HFFc6 (cell line): ENCODE data around the gene ELF2. TPM values are rescaled to one million over a fixed set of nuclear protein-coding genes. Genes with fewer than 3 reads are reported as not detected.

Experiments
- DNase-seq: peaks from one replicate; pipeline ENCODE4 v3.0.0-alpha.2; 2018
- H3K27ac Mint-ChIP-seq: 2 replicates; pipeline ENCODE4 v1.8.0; 2020; ENCODE audit warnings: mild to moderate bottlenecking, mixed read lengths
- H3K27me3 Mint-ChIP-seq: 2 replicates; pipeline ENCODE4 v1.8.0; 2021; ENCODE audit warnings: mild to moderate bottlenecking, moderate library complexity, mixed read lengths; ENCODE audit not compliant: insufficient read depth
- H3K36me3 Mint-ChIP-seq: 2 replicates; pipeline ENCODE4 v1.8.0; 2021; ENCODE audit warnings: low read depth, mixed read lengths
- H3K4me1 Mint-ChIP-seq: 2 replicates; pipeline ENCODE4 v1.8.0; 2020; ENCODE audit warnings: low read depth, mixed read lengths
- H3K4me3 Mint-ChIP-seq: 2 replicates; pipeline ENCODE4 v1.8.0; 2020; ENCODE audit warnings: mild to moderate bottlenecking, moderate library complexity, mixed read lengths
- H3K9me3 Mint-ChIP-seq: 2 replicates; pipeline ENCODE4 v1.8.0; 2020; ENCODE audit warnings: mild to moderate bottlenecking, mixed read lengths
- total RNA-seq, 6 experiments: library from RNA; stranded (reverse); fragmentation: NEBNext Ultra II Directional; extraction: Animal tissue kit (Norgen Biotek cat#: 25700); gene quantifications; 2 replicates in 1 of 6; 3 replicates in 5 of 6; pipeline ENCODE4 v1.2.3, GENCODE V29; 2021
- TF ChIP-seq, protein P1 (sequence below): fragments of 200-600 bp; sonication (generic); IDR thresholded peaks from 2 replicates; pipeline ENCODE4 v1.5.0; 2021; ENCODE audit warnings: antibody characterized with exemption, mild to moderate bottlenecking

The ELF2 gene
- total RNA-seq, 6 experiments from 2014 or later: 17.6 to 23.3 (median 21.1) TPM

DNA sequence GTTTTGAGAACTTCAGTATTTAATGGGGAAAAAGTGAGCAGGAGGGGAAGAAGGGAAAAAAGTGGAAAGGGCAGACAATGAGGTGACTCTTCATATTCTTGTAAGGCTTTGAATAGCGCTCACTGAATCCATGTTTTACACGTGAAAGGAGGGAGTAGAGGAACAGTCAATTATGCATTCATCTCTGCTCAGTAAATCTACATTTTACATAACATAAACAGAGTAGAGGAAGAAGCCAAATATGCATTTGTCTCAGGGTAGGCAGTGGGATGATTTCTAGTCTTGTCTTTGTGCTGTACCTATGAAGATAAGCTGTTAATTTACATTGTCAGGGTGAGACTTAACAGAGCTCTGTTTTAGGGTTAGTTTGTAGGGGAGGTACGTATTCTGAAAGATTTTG is 19.4 kb upstream of the ELF2 start:
- Mint-ChIP-seq H3K27me3 (peaks cover 11% of the 10 kb centered on the region), H3K4me3 (no peak overlapping the region), H3K4me1 (no peaks in the 10 kb centered on the region), H3K9me3 (no peaks in the 10 kb centered on the region), H3K36me3 (no peaks in the 10 kb centered on the region), H3K27ac (no peak overlapping the region)
- no peak for DNase-seq
- TF ChIP-seq, protein P1, sequence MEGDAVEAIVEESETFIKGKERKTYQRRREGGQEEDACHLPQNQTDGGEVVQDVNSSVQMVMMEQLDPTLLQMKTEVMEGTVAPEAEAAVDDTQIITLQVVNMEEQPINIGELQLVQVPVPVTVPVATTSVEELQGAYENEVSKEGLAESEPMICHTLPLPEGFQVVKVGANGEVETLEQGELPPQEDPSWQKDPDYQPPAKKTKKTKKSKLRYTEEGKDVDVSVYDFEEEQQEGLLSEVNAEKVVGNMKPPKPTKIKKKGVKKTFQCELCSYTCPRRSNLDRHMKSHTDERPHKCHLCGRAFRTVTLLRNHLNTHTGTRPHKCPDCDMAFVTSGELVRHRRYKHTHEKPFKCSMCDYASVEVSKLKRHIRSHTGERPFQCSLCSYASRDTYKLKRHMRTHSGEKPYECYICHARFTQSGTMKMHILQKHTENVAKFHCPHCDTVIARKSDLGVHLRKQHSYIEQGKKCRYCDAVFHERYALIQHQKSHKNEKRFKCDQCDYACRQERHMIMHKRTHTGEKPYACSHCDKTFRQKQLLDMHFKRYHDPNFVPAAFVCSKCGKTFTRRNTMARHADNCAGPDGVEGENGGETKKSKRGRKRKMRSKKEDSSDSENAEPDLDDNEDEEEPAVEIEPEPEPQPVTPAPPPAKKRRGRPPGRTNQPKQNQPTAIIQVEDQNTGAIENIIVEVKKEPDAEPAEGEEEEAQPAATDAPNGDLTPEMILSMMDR: no peak

DNA sequence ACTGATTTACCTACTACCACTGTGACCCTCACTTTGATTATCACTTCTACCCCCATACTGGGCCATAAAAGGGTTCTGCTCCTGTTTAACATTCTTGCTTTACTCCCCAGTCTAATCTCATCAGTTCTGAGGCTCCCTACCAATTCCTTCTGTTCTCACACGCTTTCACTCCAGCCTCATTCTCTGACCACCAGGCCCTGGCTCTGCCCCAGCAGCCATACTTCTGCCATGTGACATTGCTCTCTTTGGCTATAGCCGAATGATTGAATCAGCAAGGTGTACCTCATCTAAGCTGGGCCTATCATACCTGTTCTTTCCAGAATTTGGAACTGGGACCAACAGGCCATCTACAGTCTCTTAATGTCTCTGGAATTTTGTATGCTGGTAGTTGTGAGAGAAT is 14.4 kb upstream of the ELF2 start:
- TF ChIP-seq, protein P1: no peak
- Mint-ChIP-seq H3K4me3 (no peak overlapping the region), H3K9me3 (no peaks in the 10 kb centered on the region), H3K36me3 (no peaks in the 10 kb centered on the region), H3K27me3 (peaks cover 3% of the 10 kb centered on the region; the same call in 1 of the 2 replicates), H3K4me1 (peaks cover 8% of the 10 kb centered on the region), H3K27ac (no peak overlapping the region)
- no peak for DNase-seq

DNA sequence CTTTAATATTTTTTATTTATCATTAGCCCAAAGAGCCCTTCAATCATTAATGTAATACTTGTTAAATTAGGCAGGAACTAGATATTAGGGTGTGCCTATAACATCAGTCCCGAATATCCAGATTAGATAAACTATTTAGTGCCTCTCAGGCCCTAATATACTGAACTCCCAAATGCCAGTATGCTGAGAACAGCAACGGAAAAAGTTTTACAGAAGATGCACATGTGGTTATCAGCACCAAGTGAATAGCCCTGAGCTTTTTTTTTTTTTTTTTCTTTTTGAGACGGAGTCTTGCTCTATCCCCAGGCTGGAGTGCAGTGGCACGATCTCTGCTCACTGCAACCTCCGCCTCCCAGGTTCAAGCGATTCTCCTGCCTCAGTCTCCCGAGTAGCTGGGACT is 13.0 kb upstream of the ELF2 start:
- Mint-ChIP-seq H3K4me1 (peaks cover 8% of the 10 kb centered on the region), H3K36me3 (no peaks in the 10 kb centered on the region), H3K27ac (no peak overlapping the region), H3K9me3 (no peaks in the 10 kb centered on the region), H3K27me3 (no peaks in the 10 kb centered on the region; the same call in 1 of the 2 replicates), H3K4me3 (no peak overlapping the region)
- no peak for DNase-seq
- TF ChIP-seq, protein P1: no peak

DNA sequence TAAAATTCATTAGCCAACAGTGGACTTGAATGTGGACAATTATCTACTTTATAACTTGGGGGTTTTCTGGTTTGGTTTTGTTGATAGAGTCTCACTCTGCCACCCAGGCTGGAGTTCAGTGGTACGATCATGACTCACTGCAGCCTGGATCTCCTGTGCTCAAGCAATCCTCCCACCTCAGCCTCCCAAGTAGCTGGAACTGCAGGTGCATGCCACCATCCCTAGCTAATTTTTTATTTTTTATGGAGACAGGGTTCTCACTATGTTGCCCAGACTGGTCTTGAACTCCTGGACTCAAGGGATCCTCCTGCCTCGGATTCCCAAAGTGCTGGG is 12.4 kb upstream of the ELF2 start:
- Mint-ChIP-seq H3K4me1 (peaks cover 8% of the 10 kb centered on the region), H3K27me3 (no peaks in the 10 kb centered on the region; the same call in 1 of the 2 replicates), H3K36me3 (no peaks in the 10 kb centered on the region), H3K9me3 (no peaks in the 10 kb centered on the region), H3K27ac (no peak overlapping the region), H3K4me3 (no peak overlapping the region)
- TF ChIP-seq, protein P1: no peak
- no peak for DNase-seq

DNA sequence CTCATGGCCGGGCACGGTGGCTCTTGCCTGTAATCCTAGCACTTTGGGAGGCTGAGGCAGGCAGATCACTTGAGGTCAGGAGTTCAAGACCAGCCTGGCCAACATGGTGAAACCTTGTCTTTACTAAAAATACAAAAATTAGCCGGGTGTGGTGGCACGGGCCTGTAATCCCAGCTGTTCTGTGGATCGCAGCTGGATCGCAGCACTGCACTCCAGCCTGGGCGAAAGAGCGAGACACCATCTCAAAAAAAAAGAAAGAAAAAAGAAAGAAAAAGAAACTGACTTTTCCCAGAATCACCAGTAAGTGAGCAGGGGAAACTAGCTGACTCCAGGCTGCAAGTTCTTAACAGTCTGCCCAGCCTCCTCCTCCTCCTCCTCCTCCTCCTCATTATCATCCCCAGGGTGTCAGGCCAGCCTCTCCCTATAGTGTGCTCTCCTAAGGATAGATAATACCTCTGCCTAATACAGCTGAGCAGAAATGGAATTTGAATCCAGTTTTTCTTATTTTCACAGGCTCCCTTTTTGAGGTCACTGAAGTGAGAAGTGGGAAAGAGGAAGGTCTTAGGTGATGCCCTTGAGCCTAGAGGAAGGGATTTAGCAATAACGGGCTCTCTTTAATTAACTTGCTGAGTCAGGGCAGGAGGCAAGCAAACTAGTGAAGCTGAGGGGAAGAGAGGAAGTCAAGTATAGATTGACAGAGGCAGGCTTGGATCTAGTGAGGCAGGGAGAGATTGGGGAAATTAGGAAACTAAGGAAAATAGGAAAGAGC is 11.8 kb upstream of the ELF2 start:
- Mint-ChIP-seq H3K9me3 (no peaks in the 10 kb centered on the region), H3K4me1 (peaks cover 11% of the 10 kb centered on the region), H3K27ac (no peak overlapping the region), H3K27me3 (no peaks in the 10 kb centered on the region; the same call in 1 of the 2 replicates), H3K36me3 (no peaks in the 10 kb centered on the region), H3K4me3 (no peak overlapping the region)
- TF ChIP-seq, protein P1: no peak
- no peak for DNase-seq
